ENCODE results near the gene ROBO4.

- no peak for TF ChIP-seq CTCF (IDR thresholded peaks at IDR 0.05; ENCODE audit: insufficient read depth, low read depth, low read length)
- TF ChIP-seq EZH2 (IDR thresholded peaks at IDR 0.05; ENCODE audit: insufficient read depth, low read length), result no peak
Measured at GRCh38 chr11:124846070-124846673, 51.5 kb downstream of the ROBO4 start.
